A549 (cell line): ENCODE data around the gene RPS6KA2. TPM values are rescaled to one million over a fixed set of nuclear protein-coding genes. Genes with fewer than 3 reads are reported as not detected.

ENCODE experiments used
- ATAC-seq, 2 experiments: fragments of 200-7000 bp in 1 of 2; fragments of >200 bp in 1 of 2; cut with Nextera tagmentation in 1 of 2; cut with Tn5 transposase in 1 of 2; 3 replicates each; pipeline versions ENCODE4 v1.8.0 to v1.9.1; 2018 to 2020; ENCODE audit warnings: mild to moderate bottlenecking in 1 of 2, moderate library complexity in 1 of 2
- CTCF ChIA-PET: fragments of 300-600 bp; sonication (Branson Sonifier 250); formaldehyde crosslinking; extraction: SDS; loops from one replicate; lab custom pipeline; 2021; ENCODE audit warnings: antibody characterized with exemption, inconsistent platforms; lab: Yijun Ruan, JAX
- POLR2A ChIA-PET: fragments of 350-600 bp; formaldehyde crosslinking; extraction: SDS; loops from one replicate; lab custom pipeline; 2021; ENCODE audit warnings: antibody characterized with exemption, inconsistent platforms; lab: Yijun Ruan, JAX
- DNase-seq, 2 experiments: peaks; one replicate each; pipeline versions ENCODE4 v3.0.0 to v3.0.0-alpha.2; 2011 to 2016; ENCODE audit warnings: low read depth in 1 of 2, low spot score in 1 of 2
- FAIRE-seq: peaks from 2 replicates; lab custom pipeline; 2011; peaks lifted over from hg19 to GRCh38; lab: Jason Lieb, UNC
- H3K27ac ChIP-seq, 2 experiments: fragments of >200 bp; sonication (Bioruptor Twin); formaldehyde crosslinking; 3 replicates each; pipeline ENCODE4 v1.5.1; 2016 to 2017
- H3K4me1 ChIP-seq: fragments of >200 bp; sonication (Bioruptor Twin); formaldehyde crosslinking; 3 replicates; pipeline ENCODE4 v1.6.1; 2016
- H3K4me2 ChIP-seq: fragments of >200 bp; sonication (Bioruptor Twin); formaldehyde crosslinking; 3 replicates; pipeline ENCODE4 v1.6.1; 2016
- H3K4me3 ChIP-seq: fragments of >200 bp; sonication (Bioruptor Twin); formaldehyde crosslinking; 3 replicates; pipeline ENCODE4 v1.5.1; 2016
- H3K9me3 ChIP-seq: fragments of >200 bp; sonication (Bioruptor Twin); formaldehyde crosslinking; 3 replicates; pipeline ENCODE4 v1.6.1; 2016
- CBX2 ChIP-seq: fragments of 200-600 bp; sonication (generic); IDR thresholded peaks from 2 replicates; pipeline ENCODE4 v1.6.1; 2016; ENCODE audit warnings: low read depth, mild to moderate bottlenecking, borderline replicate concordance
- CEBPB ChIP-seq, 2 experiments: fragments of >200 bp in 1 of 2; sonication (Bioruptor Twin) in 1 of 2; formaldehyde crosslinking in 1 of 2; IDR thresholded peaks; 2 replicates each; pipeline ENCODE4 v1.6.1; 2012 to 2016
- ESRRA ChIP-seq: fragments of 150-350 bp; IDR thresholded peaks from 2 replicates; pipeline ENCODE4 v1.6.1; 2014; ENCODE audit warnings: mild to moderate bottlenecking, low read length, borderline replicate concordance
- HEYL ChIP-seq: fragments of 250-450 bp; sonication (Bioruptor Pico); IDR thresholded peaks from 2 replicates; pipeline ENCODE4 v1.8.0; 2021; ENCODE audit warnings: mild to moderate bottlenecking, moderate library complexity
- HOXB5 ChIP-seq: fragments of 250-450 bp; sonication (Bioruptor Pico); IDR thresholded peaks from 2 replicates; pipeline ENCODE4 v1.5.0; 2020; ENCODE audit warnings: mild to moderate bottlenecking, moderate library complexity
- JUN ChIP-seq, 2 experiments: fragments of >200 bp; sonication (Bioruptor Twin); formaldehyde crosslinking; IDR thresholded peaks; 2 replicates in 1 of 2; 3 replicates in 1 of 2; pipeline ENCODE4 v1.6.1; 2016 to 2017
- JUNB ChIP-seq: fragments of >200 bp; sonication (Bioruptor Twin); formaldehyde crosslinking; IDR thresholded peaks from 2 replicates; pipeline ENCODE4 v1.6.1; 2016
- KDM5A ChIP-seq: fragments of 200-600 bp; sonication (generic); IDR thresholded peaks from 2 replicates; pipeline ENCODE4 v1.6.1; 2016; ENCODE audit warnings: antibody characterized with exemption, mild to moderate bottlenecking
- MAFK ChIP-seq: fragments of 450-650 bp; IDR thresholded peaks from 2 replicates; pipeline ENCODE4 v1.6.1; 2014; ENCODE audit not compliant: partially characterized antibody
- MYC ChIP-seq: IDR thresholded peaks from 2 replicates; pipeline ENCODE4 v1.6.1; 2012; ENCODE audit warnings: mild to moderate bottlenecking, inconsistent platforms, low read length, improper control_type of control experiment, borderline replicate concordance
- NPAS2 ChIP-seq: fragments of 250-450 bp; sonication (Bioruptor Pico); IDR thresholded peaks from 2 replicates; pipeline ENCODE4 v1.8.0; 2022; ENCODE audit warnings: mild to moderate bottlenecking, moderate library complexity, borderline replicate concordance
- NR3C1 ChIP-seq: fragments of >200 bp; sonication (Bioruptor Twin); formaldehyde crosslinking; IDR thresholded peaks from 3 replicates; pipeline ENCODE4 v1.6.1; 2017
- RAD21 ChIP-seq, 2 experiments: fragments of >200 bp in 1 of 2; sonication (Bioruptor Twin) in 1 of 2; formaldehyde crosslinking in 1 of 2; IDR thresholded peaks in 1 of 2; conservative IDR thresholded peaks in 1 of 2; 2 replicates in 1 of 2; 3 replicates in 1 of 2; pipeline ENCODE4 v1.6.1; 2012 to 2018; ENCODE audit warnings: inconsistent platforms in 1 of 2
- RARB ChIP-seq: fragments of 250-450 bp; sonication (Bioruptor Pico); IDR thresholded peaks from 2 replicates; pipeline ENCODE4 v1.8.0; 2021; ENCODE audit warnings: mild to moderate bottlenecking, moderate library complexity
- RCOR1 ChIP-seq: fragments of 150-350 bp; IDR thresholded peaks from 2 replicates; pipeline ENCODE4 v1.6.1; 2014; ENCODE audit warnings: antibody characterized with exemption, low read length, low read depth
- SMC3 ChIP-seq: fragments of >200 bp; sonication (Bioruptor Twin); formaldehyde crosslinking; IDR thresholded peaks from 3 replicates; pipeline ENCODE4 v1.6.1; 2018; ENCODE audit warnings: inconsistent platforms
- TFCP2L1 ChIP-seq: fragments of 250-450 bp; sonication (Bioruptor Pico); IDR thresholded peaks from 2 replicates; pipeline ENCODE4 v1.5.0; 2021; ENCODE audit warnings: mild to moderate bottlenecking
- ZC3H11A ChIP-seq: fragments of 450-650 bp; IDR thresholded peaks from 2 replicates; pipeline ENCODE4 v1.6.1; 2014; ENCODE audit warnings: antibody characterized with exemption, mild to moderate bottlenecking
- WGBS: methylation state at CpG from one replicate; pipeline ENCODE4 v1.1.6; 2017; ENCODE audit errors: missing lambda C conversion rate; 5-methylcytosine and 5-hydroxymethylcytosine counted together
- polyA plus RNA-seq, 4 experiments: library from polyadenylated mRNA; depleted of rRNA in 3 of 4; stranded (reverse); fragments of >200 nt; fragmentation: RNase III in 1 of 4; extraction: RNeasy Plus Mini Kit Qiagen cat#74134 plus additional on column Dnase treatment in 1 of 4; gene quantifications; 2 replicates in 3 of 4; 3 replicates in 1 of 4; pipeline ENCODE4 v1.2.3, GENCODE V29; 2011 to 2017
- TF ChIP-seq, protein P1 (sequence below): fragments of 250-450 bp; sonication (Bioruptor Pico); IDR thresholded peaks from 2 replicates; pipeline ENCODE4 v1.5.0; 2021; ENCODE audit warnings: mild to moderate bottlenecking, moderate library complexity, borderline replicate concordance
- TF ChIP-seq, protein P2 (sequence below): fragments of >200 bp; sonication (Bioruptor Twin); formaldehyde crosslinking; IDR thresholded peaks from 3 replicates; pipeline ENCODE4 v1.6.1; 2016
- TF ChIP-seq, protein P3 (sequence below): fragments of >200 bp; sonication (Bioruptor Twin); formaldehyde crosslinking; IDR thresholded peaks from 3 replicates; pipeline ENCODE4 v1.5.1; 2016

Gene RPS6KA2
- polyA plus RNA-seq, 2 of the 4 experiments (the other 2 are of a cell fraction) = 0.19 TPM; not detected in 1

DNA sequence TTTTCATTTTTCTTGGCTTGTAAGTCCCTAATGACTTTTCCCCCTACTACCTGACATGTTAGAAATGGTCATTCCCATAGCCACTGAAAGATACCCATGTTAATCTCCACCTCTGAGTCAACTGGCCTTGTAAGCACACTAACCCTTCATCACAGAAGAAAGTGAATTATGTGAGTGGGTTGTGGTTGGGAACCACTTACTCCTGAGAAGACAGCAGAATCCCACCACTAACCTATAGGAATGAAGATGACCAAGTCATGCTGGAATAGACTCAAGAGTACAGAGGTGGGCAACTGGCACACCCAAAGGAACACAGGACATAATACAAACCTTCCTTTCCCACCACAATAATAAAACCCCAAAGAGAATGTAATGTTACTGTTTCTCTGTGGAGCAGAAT lies 70.7 kb downstream of the RPS6KA2 start:
- ChIA-PET POLR2A (no interaction called here), CTCF (no interaction called here)
- Histone ChIP-seq H3K4me3 (no peak overlapping the region), H3K4me2 (peak overlapping the region; percentile 25; the same call in 1 of the 3 replicates), H3K9me3 (no peaks in the 10 kb centered on the region), H3K4me1 (peaks cover 8% of the 10 kb centered on the region; the same call in 1 of the 3 replicates), H3K27ac (peak overlapping the region in 1 of 2 experiments; percentile 21; a peak in 1 of 6 replicates)
- FAIRE-seq = no peak
- ATAC-seq = no peak
- TF ChIP-seq SMC3 = no peak
- TF ChIP-seq, protein P1, sequence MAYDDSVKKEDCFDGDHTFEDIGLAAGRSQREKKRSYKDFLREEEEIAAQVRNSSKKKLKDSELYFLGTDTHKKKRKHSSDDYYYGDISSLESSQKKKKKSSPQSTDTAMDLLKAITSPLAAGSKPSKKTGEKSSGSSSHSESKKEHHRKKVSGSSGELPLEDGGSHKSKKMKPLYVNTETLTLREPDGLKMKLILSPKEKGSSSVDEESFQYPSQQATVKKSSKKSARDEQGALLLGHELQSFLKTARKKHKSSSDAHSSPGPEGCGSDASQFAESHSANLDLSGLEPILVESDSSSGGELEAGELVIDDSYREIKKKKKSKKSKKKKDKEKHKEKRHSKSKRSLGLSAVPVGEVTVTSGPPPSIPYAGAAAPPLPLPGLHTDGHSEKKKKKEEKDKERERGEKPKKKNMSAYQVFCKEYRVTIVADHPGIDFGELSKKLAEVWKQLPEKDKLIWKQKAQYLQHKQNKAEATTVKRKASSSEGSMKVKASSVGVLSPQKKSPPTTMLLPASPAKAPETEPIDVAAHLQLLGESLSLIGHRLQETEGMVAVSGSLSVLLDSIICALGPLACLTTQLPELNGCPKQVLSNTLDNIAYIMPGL (CRISPR knock-in tag) = no peak
- TF ChIP-seq NPAS2 (CRISPR knock-in tag) = no peak
- no peak for TF ChIP-seq NR3C1
- no peak for TF ChIP-seq KDM5A
- no peak for DNase-seq

DNA sequence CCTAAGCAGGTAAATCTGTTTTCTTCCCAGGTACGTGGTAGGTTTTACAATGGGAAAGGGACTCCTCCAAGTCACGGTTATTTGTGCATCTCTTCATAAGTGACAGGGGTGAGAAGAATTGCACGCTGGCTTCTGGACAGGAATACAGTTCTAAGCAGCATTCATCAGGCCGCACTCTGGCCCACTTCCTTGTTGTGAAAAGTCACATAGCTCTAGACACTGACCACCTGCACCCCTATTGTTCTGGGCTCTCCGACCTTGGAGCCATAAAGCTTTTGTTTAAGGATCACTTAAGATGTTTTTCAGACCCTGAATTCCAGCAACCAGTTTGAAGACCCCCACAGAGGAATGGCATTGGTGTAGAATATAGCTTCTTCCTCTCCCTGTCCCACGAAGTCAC lies 72.0 kb downstream of the RPS6KA2 start:
- ChIA-PET CTCF (no interaction called here), POLR2A (no interaction called here)
- no peak overlapping the region for H3K4me3 ChIP-seq
- no peak overlapping the region for H3K27ac ChIP-seq
- FAIRE-seq (no peak), ATAC-seq (no peak), DNase-seq (no peak)
- H3K4me2 ChIP-seq = no peak overlapping the region
- 66% methylated on average over 6 of the region's 6 CpGs for WGBS
- peaks cover 8% of the 10 kb centered on the region; the same call in 1 of the 3 replicates for H3K4me1 ChIP-seq
- no peaks in the 10 kb centered on the region for H3K9me3 ChIP-seq
- TF ChIP-seq CBX2 = no peak
- TF ChIP-seq HOXB5 (CRISPR knock-in tag) = no peak
- TF ChIP-seq CEBPB (IDR thresholded peaks at IDR 0.05) = no peak
- no peak for TF ChIP-seq MYC
- TF ChIP-seq RCOR1 = no peak
- TF ChIP-seq RARB (CRISPR knock-in tag) = no peak
- TF ChIP-seq, protein P1 (CRISPR knock-in tag) = no peak
- no peak for TF ChIP-seq MAFK
- TF ChIP-seq HEYL (CRISPR knock-in tag) = no peak
- TF ChIP-seq ZC3H11A = no peak
- no peak for TF ChIP-seq ESRRA
- no peak for TF ChIP-seq JUNB
- TF ChIP-seq RAD21 (conservative IDR thresholded peaks at IDR 0.05 in 1 of 2, IDR thresholded peaks at IDR 0.05 in 1 of 2) = no peak
- TF ChIP-seq, protein P2, sequence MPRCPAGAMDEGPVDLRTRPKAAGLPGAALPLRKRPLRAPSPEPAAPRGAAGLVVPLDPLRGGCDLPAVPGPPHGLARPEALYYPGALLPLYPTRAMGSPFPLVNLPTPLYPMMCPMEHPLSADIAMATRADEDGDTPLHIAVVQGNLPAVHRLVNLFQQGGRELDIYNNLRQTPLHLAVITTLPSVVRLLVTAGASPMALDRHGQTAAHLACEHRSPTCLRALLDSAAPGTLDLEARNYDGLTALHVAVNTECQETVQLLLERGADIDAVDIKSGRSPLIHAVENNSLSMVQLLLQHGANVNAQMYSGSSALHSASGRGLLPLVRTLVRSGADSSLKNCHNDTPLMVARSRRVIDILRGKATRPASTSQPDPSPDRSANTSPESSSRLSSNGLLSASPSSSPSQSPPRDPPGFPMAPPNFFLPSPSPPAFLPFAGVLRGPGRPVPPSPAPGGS = no peak
- TF ChIP-seq NPAS2 (CRISPR knock-in tag) = no peak
- TF ChIP-seq TFCP2L1 (CRISPR knock-in tag) = no peak
- no peak for TF ChIP-seq NR3C1
- TF ChIP-seq JUN (IDR thresholded peaks at IDR 0.05) = no peak
- TF ChIP-seq, protein P3, sequence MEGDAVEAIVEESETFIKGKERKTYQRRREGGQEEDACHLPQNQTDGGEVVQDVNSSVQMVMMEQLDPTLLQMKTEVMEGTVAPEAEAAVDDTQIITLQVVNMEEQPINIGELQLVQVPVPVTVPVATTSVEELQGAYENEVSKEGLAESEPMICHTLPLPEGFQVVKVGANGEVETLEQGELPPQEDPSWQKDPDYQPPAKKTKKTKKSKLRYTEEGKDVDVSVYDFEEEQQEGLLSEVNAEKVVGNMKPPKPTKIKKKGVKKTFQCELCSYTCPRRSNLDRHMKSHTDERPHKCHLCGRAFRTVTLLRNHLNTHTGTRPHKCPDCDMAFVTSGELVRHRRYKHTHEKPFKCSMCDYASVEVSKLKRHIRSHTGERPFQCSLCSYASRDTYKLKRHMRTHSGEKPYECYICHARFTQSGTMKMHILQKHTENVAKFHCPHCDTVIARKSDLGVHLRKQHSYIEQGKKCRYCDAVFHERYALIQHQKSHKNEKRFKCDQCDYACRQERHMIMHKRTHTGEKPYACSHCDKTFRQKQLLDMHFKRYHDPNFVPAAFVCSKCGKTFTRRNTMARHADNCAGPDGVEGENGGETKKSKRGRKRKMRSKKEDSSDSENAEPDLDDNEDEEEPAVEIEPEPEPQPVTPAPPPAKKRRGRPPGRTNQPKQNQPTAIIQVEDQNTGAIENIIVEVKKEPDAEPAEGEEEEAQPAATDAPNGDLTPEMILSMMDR = no peak
